GM19193 (cell line): Measurements from ENCODE around the gene RGCC.

Experiments used
- POLR2A ChIP-seq: IDR thresholded peaks from 4 replicates; pipeline ENCODE4 v1.6.1; 2011; ENCODE audit not compliant: insufficient read depth, insufficient read length; ENCODE audit errors: extremely low read depth

RGCC gene

GRCh38 chr13:41501281-41501680, 43.9 kb downstream of the RGCC start:
- no peak for TF ChIP-seq POLR2A

GRCh38 chr13:41502031-41502430, 44.7 kb downstream of the RGCC start:
- TF ChIP-seq POLR2A = no peak

- no peak for TF ChIP-seq POLR2A
Measured at GRCh38 chr13:41502673-41503072, 45.3 kb downstream of the RGCC start.

GRCh38 chr13:41503356-41503755, 46.0 kb downstream of the RGCC start:
- TF ChIP-seq POLR2A = no peak

- TF ChIP-seq POLR2A = no peak
Measured at GRCh38 chr13:41505209-41505835, 48.0 kb downstream of the RGCC start.

- TF ChIP-seq POLR2A = no peak
Measured at GRCh38 chr13:41506312-41506711, 49.0 kb downstream of the RGCC start.

GRCh38 chr13:41509971-41510370, 52.6 kb downstream of the RGCC start:
- TF ChIP-seq POLR2A = no peak

- TF ChIP-seq POLR2A = no peak
Measured at GRCh38 chr13:41511827-41512226, 54.5 kb downstream of the RGCC start.

- no peak for TF ChIP-seq POLR2A
Measured at GRCh38 chr13:41512441-41512840, 55.1 kb downstream of the RGCC start.

GRCh38 chr13:41513600-41513999, 56.2 kb downstream of the RGCC start:
- no peak for TF ChIP-seq POLR2A

- TF ChIP-seq POLR2A = no peak
Measured at GRCh38 chr13:41514853-41515395, 57.6 kb downstream of the RGCC start.

- no peak for TF ChIP-seq POLR2A
Measured at GRCh38 chr13:41515491-41516139, 58.3 kb downstream of the RGCC start.

- no peak for TF ChIP-seq POLR2A
Measured at GRCh38 chr13:41516166-41516565, 58.8 kb downstream of the RGCC start.

GRCh38 chr13:41516760-41517159, 59.4 kb downstream of the RGCC start:
- TF ChIP-seq POLR2A = no peak

GRCh38 chr13:41520016-41520659, 62.8 kb downstream of the RGCC start:
- no peak for TF ChIP-seq POLR2A
